Measurements from ENCODE around the gene STAC3.

- no peak for TF ChIP-seq EZH2 (IDR thresholded peaks at IDR 0.05)
- no peak for TF ChIP-seq POLR2AphosphoS5 (IDR thresholded peaks at IDR 0.05; ENCODE audit: borderline replicate concordance, low read depth, low read length)
- no peak for TF ChIP-seq FOXP2 (optimal IDR thresholded peaks at IDR 0.05; ENCODE audit: control extremely low read depth, extremely low read length, insufficient read depth)
Measured at GRCh38 chr12:57244312-57244696, 6.7 kb downstream of the STAC3 start.

Data from SK-N-MC (cell line).